Esophagus muscularis mucosa (tissue), 4 donors: ENCODE results near the gene CTIF.

Source experiments
- CTCF ChIP-seq, 3 experiments: fragments of 200-600 bp in 2 of 3; fragments of 450-650 bp in 1 of 3; sonication (generic) in 2 of 3; IDR thresholded peaks; one replicate each; pipeline ENCODE4 v1.5.1; 2017 to 2019; ENCODE audit warnings: antibody characterized with exemption in 3 of 3, mild to moderate bottlenecking in 2 of 3, moderate library complexity in 1 of 3
- EP300 ChIP-seq: sonication (generic); formaldehyde crosslinking; IDR thresholded peaks from one replicate; pipeline ENCODE4 v1.6.1; 2017; ENCODE audit warnings: antibody characterized with exemption
- POLR2A ChIP-seq: fragments of 450-650 bp; IDR thresholded peaks from one replicate; pipeline ENCODE4 v1.6.1; 2017; ENCODE audit warnings: antibody characterized with exemption, moderate library complexity, mild to moderate bottlenecking, low read depth
- POLR2AphosphoS5 ChIP-seq, 2 donors: sonication (generic); formaldehyde crosslinking; IDR thresholded peaks; one replicate each; pipeline ENCODE4 v1.6.1; 2017; ENCODE audit warnings: antibody characterized with exemption in 2 of 2

DNA sequence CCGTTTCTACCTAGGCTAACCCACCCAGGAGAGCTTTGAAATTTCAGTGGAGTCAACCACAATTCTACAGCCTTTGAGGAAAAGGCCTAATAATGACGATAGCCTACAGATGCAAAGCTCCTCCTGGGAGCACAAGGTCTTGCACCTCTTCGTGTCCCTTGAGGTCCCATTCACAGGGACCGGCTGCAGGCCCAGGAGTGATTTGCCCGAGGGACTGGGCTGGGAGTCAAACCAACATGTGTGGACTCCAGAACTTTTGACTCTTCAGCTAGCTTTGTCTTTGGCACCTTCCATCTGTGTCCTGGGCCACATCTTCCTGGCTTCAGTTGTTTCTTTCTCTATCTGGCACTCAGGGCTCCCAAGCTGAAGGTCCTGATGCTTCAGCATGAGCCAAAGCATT, 335.4 kb downstream of the CTIF start:
- TF ChIP-seq CTCF (IDR thresholded peaks at IDR 0.05) (no peak), EP300 (no peak), POLR2A (no peak), POLR2AphosphoS5 (IDR thresholded peaks at IDR 0.05) (no peak)
